GM20000 (cell line): Measurements from ENCODE around the gene TMEM141.
A peak's percentile ranks its signal among the peaks of the same experiment; 100 is the strongest.
"Not testable (repeated sequence)": the region's sequence is repeated elsewhere in the genome, so short reads cannot be mapped to it uniquely, and the experiment has no call there.

Experiments
- DNase-seq: peaks from one replicate; pipeline ENCODE4 v3.0.0; 2012; ENCODE audit warnings: low spot score
- CTCF ChIP-seq: IDR thresholded peaks from 2 replicates; pipeline ENCODE4 v1.5.1; 2012; ENCODE audit warnings: mild to moderate bottlenecking, control low read depth; ENCODE audit errors: extremely low read depth, missing control alignments

TMEM141 gene

GRCh38 chr9:136840140-136840876 lies 49.2 kb downstream of the TMEM141 start:
- TF ChIP-seq CTCF = no peak
- DNase-seq = no peak

- TF ChIP-seq CTCF = no peak
- no peak for DNase-seq
Observed at GRCh38 chr9:136840877-136841645, 49.9 kb downstream of the TMEM141 start.

GRCh38 chr9:136841646-136842379 lies 50.7 kb downstream of the TMEM141 start:
- not testable (repeated sequence) for DNase-seq

- TF ChIP-seq CTCF = peak; percentile 96
- DNase-seq = peak; percentile 90
Observed at GRCh38 chr9:136842380-136842948, 51.3 kb downstream of the TMEM141 start, which contains the start of gene AJM1. Gene AJM1 (plus strand): TSS chr9:136842478. CDS start chr9:136844415, 1,937 bp downstream.
